ENCODE data around the gene VSIG10L2. TPM values are rescaled to one million over a fixed set of nuclear protein-coding genes. Genes with fewer than 3 reads are reported as not detected.
"Not testable (repeated sequence)": the region's sequence is repeated elsewhere in the genome, so short reads cannot be mapped to it uniquely, and the experiment has no call there.

Gene VSIG10L2
- total RNA-seq, 2 donors from 2014 or later: not detected

- Histone ChIP-seq H3K4me3 (no peak overlapping the region), H3K4me1 (no peaks in the 10 kb centered on the region), H3K36me3 (peaks cover 12% of the 10 kb centered on the region), H3K27ac (no peak overlapping the region), H3K27me3 (no peaks in the 10 kb centered on the region), H3K9me3 (no peaks in the 10 kb centered on the region)
- DNase-seq (ENCODE audit: low spot score): no peak
- no peak for TF ChIP-seq CTCF (IDR thresholded peaks at IDR 0.05)
Measured at GRCh38 chr11:125978778-125979407, 33.0 kb downstream of the VSIG10L2 start.

- TF ChIP-seq CTCF (IDR thresholded peaks at IDR 0.05): no peak
- Histone ChIP-seq H3K27me3 (no peaks in the 10 kb centered on the region), H3K27ac (no peak overlapping the region), H3K4me3 (no peak overlapping the region), H3K9me3 (no peaks in the 10 kb centered on the region), H3K4me1 (no peaks in the 10 kb centered on the region), H3K36me3 (peaks cover 12% of the 10 kb centered on the region)
- DNase-seq (ENCODE audit: low spot score): no peak
Measured at GRCh38 chr11:125979511-125979910, 33.7 kb downstream of the VSIG10L2 start.

- no peak for DNase-seq (ENCODE audit: low spot score)
- Histone ChIP-seq H3K4me3 (no peak overlapping the region), H3K4me1 (no peaks in the 10 kb centered on the region), H3K27ac (no peak overlapping the region), H3K36me3 (peaks cover 12% of the 10 kb centered on the region), H3K27me3 (no peaks in the 10 kb centered on the region), H3K9me3 (no peaks in the 10 kb centered on the region)
- no peak for TF ChIP-seq CTCF (IDR thresholded peaks at IDR 0.05)
Measured at GRCh38 chr11:125980436-125980835, 34.6 kb downstream of the VSIG10L2 start.

- Histone ChIP-seq H3K9me3 (no peaks in the 10 kb centered on the region), H3K36me3 (peaks cover 12% of the 10 kb centered on the region), H3K4me3 (no peak overlapping the region), H3K4me1 (no peaks in the 10 kb centered on the region), H3K27me3 (no peaks in the 10 kb centered on the region), H3K27ac (no peak overlapping the region)
- DNase-seq (ENCODE audit: low spot score): no peak
- TF ChIP-seq CTCF (IDR thresholded peaks at IDR 0.05): no peak
Measured at GRCh38 chr11:125982348-125982730, 36.5 kb downstream of the VSIG10L2 start.

GRCh38 chr11:125985956-125986355 is 40.1 kb downstream of the VSIG10L2 start:
- not testable (repeated sequence) for H3K4me1 ChIP-seq, H3K27ac ChIP-seq
- peaks cover 12% of the 10 kb centered on the region for H3K36me3 ChIP-seq

GRCh38 chr11:125987066-125987641 is 41.3 kb downstream of the VSIG10L2 start:
- Histone ChIP-seq H3K4me3 (no peak overlapping the region), H3K4me1 (peaks cover 0 to 7% of the 10 kb centered on the region in 2 donors), H3K36me3 (peaks cover 12% of the 10 kb centered on the region), H3K27me3 (no peaks in the 10 kb centered on the region), H3K9me3 (no peaks in the 10 kb centered on the region), H3K27ac (no peak overlapping the region)
- no peak for TF ChIP-seq CTCF (IDR thresholded peaks at IDR 0.05)
- no peak for DNase-seq (ENCODE audit: low spot score)

More at GRCh38 chr11:125985956-125986355, 40.1 kb downstream of the VSIG10L2 start:
- not testable (repeated sequence) for H3K4me3 ChIP-seq; H3K9me3 ChIP-seq; DNase-seq (ENCODE audit: low spot score); H3K27me3 ChIP-seq

Measured in right atrium auricular region (tissue), 2 donors.